ENCODE results near the gene PLEKHA7.

PLEKHA7 gene

DNA sequence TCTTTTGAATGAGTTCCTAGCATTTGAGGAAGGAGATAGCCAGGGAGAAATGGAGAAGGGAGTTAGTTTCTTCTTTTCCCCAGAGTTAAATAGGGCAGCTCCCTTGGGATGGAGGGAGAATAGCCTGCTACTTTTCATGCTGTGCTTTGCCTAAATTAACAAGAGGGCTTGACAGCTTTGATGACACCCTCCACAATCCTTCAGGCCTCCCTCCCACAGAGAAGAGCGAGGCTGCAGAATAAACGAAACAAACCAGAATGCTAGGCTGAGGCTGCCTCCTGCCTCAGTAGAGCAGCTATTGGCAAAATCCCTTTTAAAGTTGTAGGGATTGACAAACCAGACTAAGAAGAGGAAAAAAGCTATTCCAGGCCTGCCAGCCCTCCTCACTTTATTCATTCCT, 181.2 kb downstream of the PLEKHA7 start:
- TF ChIP-seq TAF1 (IDR thresholded peaks at IDR 0.05; ENCODE audit: borderline replicate concordance, insufficient read depth, low read length) (no peak), SIN3A (IDR thresholded peaks at IDR 0.05; ENCODE audit: borderline replicate concordance, insufficient read depth, low read length) (no peak), FOXP2 (optimal IDR thresholded peaks at IDR 0.05; ENCODE audit: borderline replicate concordance, extremely low read depth, extremely low read length, insufficient read depth) (no peak), POLR2AphosphoS5 (IDR thresholded peaks at IDR 0.05; ENCODE audit: low read depth, low read length) (no peak)
- TF ChIP-seq, protein P1, sequence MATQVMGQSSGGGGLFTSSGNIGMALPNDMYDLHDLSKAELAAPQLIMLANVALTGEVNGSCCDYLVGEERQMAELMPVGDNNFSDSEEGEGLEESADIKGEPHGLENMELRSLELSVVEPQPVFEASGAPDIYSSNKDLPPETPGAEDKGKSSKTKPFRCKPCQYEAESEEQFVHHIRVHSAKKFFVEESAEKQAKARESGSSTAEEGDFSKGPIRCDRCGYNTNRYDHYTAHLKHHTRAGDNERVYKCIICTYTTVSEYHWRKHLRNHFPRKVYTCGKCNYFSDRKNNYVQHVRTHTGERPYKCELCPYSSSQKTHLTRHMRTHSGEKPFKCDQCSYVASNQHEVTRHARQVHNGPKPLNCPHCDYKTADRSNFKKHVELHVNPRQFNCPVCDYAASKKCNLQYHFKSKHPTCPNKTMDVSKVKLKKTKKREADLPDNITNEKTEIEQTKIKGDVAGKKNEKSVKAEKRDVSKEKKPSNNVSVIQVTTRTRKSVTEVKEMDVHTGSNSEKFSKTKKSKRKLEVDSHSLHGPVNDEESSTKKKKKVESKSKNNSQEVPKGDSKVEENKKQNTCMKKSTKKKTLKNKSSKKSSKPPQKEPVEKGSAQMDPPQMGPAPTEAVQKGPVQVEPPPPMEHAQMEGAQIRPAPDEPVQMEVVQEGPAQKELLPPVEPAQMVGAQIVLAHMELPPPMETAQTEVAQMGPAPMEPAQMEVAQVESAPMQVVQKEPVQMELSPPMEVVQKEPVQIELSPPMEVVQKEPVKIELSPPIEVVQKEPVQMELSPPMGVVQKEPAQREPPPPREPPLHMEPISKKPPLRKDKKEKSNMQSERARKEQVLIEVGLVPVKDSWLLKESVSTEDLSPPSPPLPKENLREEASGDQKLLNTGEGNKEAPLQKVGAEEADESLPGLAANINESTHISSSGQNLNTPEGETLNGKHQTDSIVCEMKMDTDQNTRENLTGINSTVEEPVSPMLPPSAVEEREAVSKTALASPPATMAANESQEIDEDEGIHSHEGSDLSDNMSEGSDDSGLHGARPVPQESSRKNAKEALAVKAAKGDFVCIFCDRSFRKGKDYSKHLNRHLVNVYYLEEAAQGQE (IDR thresholded peaks at IDR 0.05; ENCODE audit: insufficient read depth in 1 of 2, low read depth in 2 of 2, low read length in 2 of 2) = no peak

DNA sequence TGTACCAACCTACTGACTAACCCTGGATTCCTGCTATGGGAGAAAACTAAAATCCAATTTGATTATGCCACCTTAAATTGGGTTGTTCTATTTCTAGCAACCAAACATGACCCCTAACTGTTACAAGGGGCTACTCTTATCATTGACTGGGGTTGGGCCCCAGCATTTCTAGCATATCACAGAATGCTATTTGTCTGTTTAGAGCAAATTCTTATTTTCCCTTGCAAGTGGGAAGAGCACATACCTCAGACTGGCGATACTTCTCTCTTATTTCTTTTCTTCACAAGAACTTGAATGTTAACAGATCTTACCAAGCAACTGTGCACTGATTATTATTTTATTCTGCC, 182.0 kb downstream of the PLEKHA7 start:
- TF ChIP-seq, protein P1 (IDR thresholded peaks at IDR 0.05; ENCODE audit: insufficient read depth in 1 of 2, low read depth in 2 of 2, low read length in 2 of 2) = no peak
- TF ChIP-seq TAF1 (IDR thresholded peaks at IDR 0.05; ENCODE audit: borderline replicate concordance, insufficient read depth, low read length) (no peak), SIN3A (IDR thresholded peaks at IDR 0.05; ENCODE audit: borderline replicate concordance, insufficient read depth, low read length) (no peak), POLR2AphosphoS5 (IDR thresholded peaks at IDR 0.05; ENCODE audit: low read depth, low read length) (no peak)

DNA sequence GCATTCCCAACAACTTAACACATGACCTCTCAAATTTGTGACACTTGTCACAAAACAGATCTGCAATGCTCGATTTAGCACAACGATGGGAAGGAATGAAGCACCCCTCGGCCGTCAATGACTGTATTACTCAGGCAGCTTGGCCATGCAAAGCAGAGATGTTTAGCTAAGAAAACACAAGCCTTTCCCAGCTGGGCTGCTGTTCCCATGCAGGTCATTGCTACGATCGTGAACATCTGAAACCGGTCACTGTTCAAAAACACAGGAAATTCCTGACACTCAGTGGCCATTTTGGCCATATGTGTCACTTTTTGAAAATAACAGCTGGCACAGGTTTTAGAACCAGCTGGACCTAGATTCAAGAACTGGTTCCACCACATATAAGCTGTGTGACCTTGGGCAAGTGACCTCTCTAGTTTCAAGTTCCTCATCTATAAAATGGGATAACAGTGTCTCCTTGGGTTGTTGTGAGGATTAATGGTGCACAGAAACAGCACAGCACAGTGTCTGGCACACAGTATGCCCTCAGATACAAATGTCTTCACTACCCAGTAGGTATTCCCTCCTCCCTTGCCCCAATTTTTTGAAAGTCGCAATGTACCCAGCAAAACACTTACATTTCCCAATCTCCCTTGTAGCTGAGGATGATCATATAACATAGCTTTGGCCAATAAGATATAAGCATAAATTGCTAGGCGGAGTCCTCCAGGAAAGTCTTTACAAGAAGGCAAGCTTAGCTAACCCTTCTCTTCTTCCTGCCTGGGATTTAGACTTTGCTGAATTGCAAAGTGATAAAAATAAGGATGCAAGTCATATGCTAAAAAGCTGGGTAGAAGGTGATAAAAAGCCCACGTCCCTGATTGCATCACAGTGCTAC, 182.7 kb downstream of the PLEKHA7 start:
- TF ChIP-seq FOXP2 (optimal IDR thresholded peaks at IDR 0.05; ENCODE audit: borderline replicate concordance, extremely low read depth, extremely low read length, insufficient read depth) = no peak
- no peak for TF ChIP-seq SIN3A (IDR thresholded peaks at IDR 0.05; ENCODE audit: borderline replicate concordance, insufficient read depth, low read length)
- TF ChIP-seq, protein P1 (IDR thresholded peaks at IDR 0.05; ENCODE audit: insufficient read depth in 1 of 2, low read depth in 2 of 2, low read length in 2 of 2) = no peak
- no peak for TF ChIP-seq TAF1 (IDR thresholded peaks at IDR 0.05; ENCODE audit: borderline replicate concordance, insufficient read depth, low read length)

DNA sequence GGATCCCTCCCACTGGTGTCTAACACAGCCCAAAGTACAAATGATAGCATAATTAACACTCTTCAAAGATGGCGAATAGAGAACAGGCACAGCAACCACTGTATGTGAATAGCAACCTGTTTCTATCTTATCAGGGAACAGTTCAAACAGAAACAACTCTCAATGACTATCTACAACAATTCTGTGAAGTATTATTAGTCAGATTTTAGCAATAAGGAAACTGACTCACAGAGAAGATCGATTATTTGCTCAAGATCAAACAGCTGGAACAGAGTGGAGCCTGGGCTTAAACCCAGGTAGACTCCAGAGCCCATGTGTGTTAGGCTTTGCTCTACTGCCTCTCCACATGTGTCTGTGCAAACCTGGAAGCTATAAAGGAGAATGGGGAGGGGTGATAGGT, 187.1 kb downstream of the PLEKHA7 start:
- no peak for TF ChIP-seq POLR2AphosphoS5 (IDR thresholded peaks at IDR 0.05; ENCODE audit: low read depth, low read length)
- no peak for TF ChIP-seq SIN3A (IDR thresholded peaks at IDR 0.05; ENCODE audit: borderline replicate concordance, insufficient read depth, low read length)
- TF ChIP-seq, protein P1 (IDR thresholded peaks at IDR 0.05; ENCODE audit: insufficient read depth in 1 of 2, low read depth in 2 of 2, low read length in 2 of 2) = no peak
- no peak for TF ChIP-seq FOXP2 (optimal IDR thresholded peaks at IDR 0.05; ENCODE audit: borderline replicate concordance, extremely low read depth, extremely low read length, insufficient read depth)
- no peak for TF ChIP-seq TAF1 (IDR thresholded peaks at IDR 0.05; ENCODE audit: borderline replicate concordance, insufficient read depth, low read length)

Data from PFSK-1 (cell line).